HG02885 (cell line): ENCODE results near the gene CNTNAP2.

Experiments
- ATAC-seq: cut with Tn5 transposase; IDR thresholded peaks from one replicate; pipeline ENCODE4 v1.9.1; 2021; ENCODE audit warnings: mild to moderate bottlenecking; ENCODE audit not compliant: unreplicated experiment, poor library complexity

CNTNAP2 gene

GRCh38 chr7:146276888-146277287 lies 160.3 kb downstream of the CNTNAP2 start:
- ATAC-seq: no peak

- ATAC-seq: no peak
Observed at GRCh38 chr7:146285418-146285817, 168.8 kb downstream of the CNTNAP2 start.

GRCh38 chr7:146290746-146291145 lies 174.1 kb downstream of the CNTNAP2 start:
- no peak for ATAC-seq

- ATAC-seq: no peak
Observed at GRCh38 chr7:146291900-146292299, 175.3 kb downstream of the CNTNAP2 start.

GRCh38 chr7:146296028-146296427 lies 179.4 kb downstream of the CNTNAP2 start:
- no peak for ATAC-seq

- ATAC-seq: no peak
Observed at GRCh38 chr7:146314962-146315361, 198.4 kb downstream of the CNTNAP2 start.

GRCh38 chr7:146319629-146320028 lies 203.0 kb downstream of the CNTNAP2 start:
- ATAC-seq: no peak

- ATAC-seq: no peak
Observed at GRCh38 chr7:146321301-146321700, 204.7 kb downstream of the CNTNAP2 start.

GRCh38 chr7:146331369-146331768 lies 214.8 kb downstream of the CNTNAP2 start:
- no peak for ATAC-seq

- ATAC-seq: no peak
Observed at GRCh38 chr7:146345251-146345650, 228.7 kb downstream of the CNTNAP2 start.

GRCh38 chr7:146346096-146346495 lies 229.5 kb downstream of the CNTNAP2 start:
- no peak for ATAC-seq

GRCh38 chr7:146355216-146355615 lies 238.6 kb downstream of the CNTNAP2 start:
- ATAC-seq: no peak

- no peak for ATAC-seq
Observed at GRCh38 chr7:146359176-146359575, 242.6 kb downstream of the CNTNAP2 start.

- ATAC-seq: no peak
Observed at GRCh38 chr7:146366938-146367337, 250.3 kb downstream of the CNTNAP2 start.

GRCh38 chr7:146370171-146370570 lies 253.6 kb downstream of the CNTNAP2 start:
- ATAC-seq: no peak

GRCh38 chr7:146375170-146375569 lies 258.6 kb downstream of the CNTNAP2 start:
- ATAC-seq: no peak

- no peak for ATAC-seq
Observed at GRCh38 chr7:146378196-146378595, 261.6 kb downstream of the CNTNAP2 start.

GRCh38 chr7:146387140-146387539 lies 270.5 kb downstream of the CNTNAP2 start:
- no peak for ATAC-seq

- ATAC-seq: no peak
Observed at GRCh38 chr7:146388928-146389327, 272.3 kb downstream of the CNTNAP2 start.

- no peak for ATAC-seq
Observed at GRCh38 chr7:146393346-146393745, 276.7 kb downstream of the CNTNAP2 start.

GRCh38 chr7:146397141-146397540 lies 280.5 kb downstream of the CNTNAP2 start:
- no peak for ATAC-seq

- no peak for ATAC-seq
Observed at GRCh38 chr7:146401939-146402338, 285.3 kb downstream of the CNTNAP2 start.

- ATAC-seq: no peak
Observed at GRCh38 chr7:146405737-146406136, 289.1 kb downstream of the CNTNAP2 start.
